ENCODE measurements around the gene MGA. TPM values are rescaled to one million over a fixed set of nuclear protein-coding genes. Genes with fewer than 3 reads are reported as not detected.

MGA gene
- total RNA-seq, 2 donors from 2014 or later = 35.6 to 37.5 TPM

DNA sequence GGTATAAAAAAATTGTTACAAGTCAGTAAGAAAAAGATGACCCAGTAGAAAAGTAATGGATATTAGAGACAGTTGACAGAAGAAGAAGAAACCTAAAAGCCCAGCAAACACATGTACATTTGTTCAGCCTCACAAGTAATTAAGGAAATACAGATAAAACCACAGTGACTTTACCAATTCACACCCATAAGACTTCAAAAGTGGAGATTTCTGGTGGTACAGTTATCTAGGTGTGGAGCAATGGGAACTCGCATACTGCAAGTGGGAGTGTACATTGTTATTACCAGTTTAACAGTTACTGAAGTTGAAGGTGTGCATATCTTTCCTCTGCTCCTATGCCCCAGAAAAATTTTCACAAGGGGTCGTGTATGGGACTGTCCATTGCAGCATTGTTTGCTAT, 96.0 kb downstream of the MGA start:
- Mint-ChIP-seq H3K36me3 (ENCODE audit: insufficient read depth in 2 of 2) (peaks cover 0 to 11% of the 10 kb centered on the region in 2 donors), H3K4me3 (no peak overlapping the region), H3K27ac (no peak overlapping the region), H3K27me3 (ENCODE audit: low read depth) (no peaks in the 10 kb centered on the region), H3K4me1 (ENCODE audit: low read depth) (no peaks in the 10 kb centered on the region), H3K9me3 (no peaks in the 10 kb centered on the region)
- ATAC-seq (replicated peaks in 1 of 2) (no peak), DNase-seq (no peak)

DNA sequence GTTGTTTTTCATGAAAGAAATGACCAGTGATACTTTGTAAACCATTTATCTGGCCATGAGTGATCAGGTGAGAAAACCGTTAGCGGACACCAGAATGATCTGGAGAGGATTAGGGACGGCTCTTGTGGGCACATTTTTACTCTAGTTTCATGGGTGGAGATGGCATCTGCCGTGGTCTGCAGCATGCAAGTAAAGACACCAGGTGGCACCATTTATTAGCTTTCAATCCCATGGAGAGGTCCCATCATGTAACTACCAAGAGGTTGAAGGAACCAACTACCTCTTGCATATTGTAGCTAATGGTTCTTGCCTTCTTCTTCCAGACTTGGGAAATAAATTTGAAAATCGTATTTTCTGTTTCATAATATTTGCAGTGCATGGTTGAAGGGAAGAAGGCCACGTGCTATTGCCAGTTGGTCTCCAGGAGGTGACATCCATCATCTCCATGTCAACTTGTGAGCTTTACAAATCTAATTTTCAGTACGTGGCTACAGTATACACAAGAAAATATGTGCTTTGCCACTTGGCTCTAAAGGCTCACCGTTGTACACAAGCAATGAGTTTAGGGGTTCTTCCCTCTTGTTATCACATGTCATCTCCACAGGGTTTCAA, 112.6 kb downstream of the MGA start:
- Mint-ChIP-seq H3K27me3 (ENCODE audit: low read depth) (no peaks in the 10 kb centered on the region), H3K27ac (no peak overlapping the region), H3K4me1 (ENCODE audit: low read depth) (peaks cover 37% of the 10 kb centered on the region), H3K36me3 (ENCODE audit: insufficient read depth in 2 of 2) (no peaks in the 10 kb centered on the region), H3K9me3 (no peaks in the 10 kb centered on the region), H3K4me3 (peak overlapping the region; percentile 90 to 91)
- DNase-seq (peak; percentile 51 to 59), ATAC-seq (replicated peaks in 1 of 2) (no peak)

DNA sequence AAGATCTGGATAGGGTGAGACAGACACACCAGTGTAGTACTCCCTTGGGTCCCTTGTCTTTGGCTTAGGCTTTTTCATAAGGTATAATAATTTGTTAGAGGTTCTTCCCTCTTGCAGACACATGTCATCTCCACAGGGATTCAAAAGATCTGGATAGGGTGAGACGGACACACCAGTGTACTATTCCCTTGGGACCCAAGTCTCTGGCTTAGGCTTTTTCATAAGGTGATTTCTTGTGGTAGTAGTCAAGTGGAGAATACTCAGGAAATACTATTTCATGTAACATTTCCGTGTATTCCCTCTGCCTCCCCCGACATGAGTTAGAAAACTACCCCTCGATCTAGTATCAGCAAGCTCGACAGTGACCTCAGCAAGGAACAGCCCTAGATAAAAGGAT, 113.1 kb downstream of the MGA start:
- DNase-seq = no peak
- Mint-ChIP-seq H3K36me3 (ENCODE audit: insufficient read depth in 2 of 2) (no peaks in the 10 kb centered on the region), H3K9me3 (no peaks in the 10 kb centered on the region), H3K27me3 (ENCODE audit: low read depth) (no peaks in the 10 kb centered on the region), H3K27ac (peak overlapping the region; percentile 55), H3K4me3 (peak overlapping the region; percentile 90 to 91), H3K4me1 (ENCODE audit: low read depth) (peaks cover 42% of the 10 kb centered on the region)
- ATAC-seq (replicated peaks in 1 of 2) = no peak

DNA sequence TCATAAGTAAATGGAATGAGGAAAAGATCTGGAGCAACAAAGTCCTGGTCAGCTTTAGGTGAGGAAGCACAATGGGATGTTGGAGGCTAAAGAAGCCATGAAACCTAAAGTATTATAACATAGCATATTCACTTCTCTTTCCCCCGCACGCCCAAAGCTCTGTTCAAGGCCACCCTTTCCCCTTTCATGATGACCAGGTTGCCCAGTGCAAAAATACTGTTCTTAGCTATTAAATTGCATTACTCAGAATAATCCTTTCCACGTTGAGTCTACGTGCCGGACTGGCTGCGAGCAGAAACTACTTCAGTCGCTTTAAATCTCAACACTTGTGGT, 113.5 kb downstream of the MGA start:
- Mint-ChIP-seq H3K9me3 (no peaks in the 10 kb centered on the region), H3K27ac (peak overlapping the region; percentile 55), H3K27me3 (ENCODE audit: low read depth) (no peaks in the 10 kb centered on the region), H3K4me3 (peak overlapping the region; percentile 90 to 91), H3K36me3 (ENCODE audit: insufficient read depth in 2 of 2) (no peaks in the 10 kb centered on the region), H3K4me1 (ENCODE audit: low read depth) (peaks cover 45% of the 10 kb centered on the region)
- no peak for DNase-seq
- no peak for ATAC-seq (replicated peaks in 1 of 2)

DNA sequence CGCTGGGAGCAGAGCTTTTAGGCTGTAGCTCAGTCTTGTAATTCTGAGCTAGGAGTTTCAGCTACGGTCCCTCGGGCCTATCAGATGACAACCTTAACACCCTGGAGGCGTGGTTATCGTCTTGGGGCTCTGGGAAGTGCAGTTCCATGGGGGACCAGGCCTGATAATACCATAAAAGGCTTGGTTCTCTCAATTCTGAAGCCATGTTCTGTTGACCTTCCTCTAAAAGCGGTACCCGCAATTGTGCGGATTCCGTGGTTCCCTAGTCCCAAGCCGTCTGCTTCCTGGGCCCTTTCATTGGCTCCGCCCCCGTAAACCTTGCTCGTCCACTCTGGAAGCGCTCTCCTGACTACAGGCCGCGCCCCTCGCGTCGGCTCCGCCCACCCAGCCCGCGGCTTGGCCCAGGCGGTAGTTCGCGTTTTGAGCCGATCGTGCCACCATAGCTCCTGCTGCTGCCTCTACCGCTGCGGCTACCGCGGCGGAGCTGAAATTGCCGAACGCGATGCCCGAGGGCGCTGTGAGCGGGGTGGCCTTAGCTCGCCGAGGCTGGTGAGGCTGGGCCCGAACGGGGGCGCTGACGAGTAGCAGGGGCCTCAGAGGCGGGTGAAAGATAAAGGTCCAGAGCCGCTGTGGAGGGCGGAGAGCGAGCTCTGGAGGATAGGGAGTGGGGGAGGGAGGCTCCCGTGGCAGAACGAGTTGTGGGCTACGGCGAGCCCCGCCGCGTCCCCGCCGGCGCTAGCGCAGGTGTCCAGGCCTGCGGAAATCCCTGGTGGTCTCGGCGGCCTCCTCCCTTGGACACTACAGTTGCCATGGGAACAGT, 114.1 kb downstream of the MGA start, which contains the start of gene MAPKBP1:
TSS of gene MAPKBP1 (plus strand) at position 423 of the 820 bp plus-strand sequence. CDS start 792 bp downstream, outside the sequence.
- Mint-ChIP-seq H3K27ac (peak within 1 kb of the TSS; percentile 55), H3K9me3 (no peaks in the 10 kb centered on the region), H3K36me3 (ENCODE audit: insufficient read depth in 2 of 2) (no peaks in the 10 kb centered on the region), H3K27me3 (ENCODE audit: low read depth) (no peaks in the 10 kb centered on the region), H3K4me3 (peak within 1 kb of the TSS; percentile 90 to 91), H3K4me1 (ENCODE audit: low read depth) (peaks cover 51% of the 10 kb centered on the region)
- DNase-seq = peak; percentile 99
- ATAC-seq (replicated peaks in 1 of 2) = peak; percentile 88 to 90

DNA sequence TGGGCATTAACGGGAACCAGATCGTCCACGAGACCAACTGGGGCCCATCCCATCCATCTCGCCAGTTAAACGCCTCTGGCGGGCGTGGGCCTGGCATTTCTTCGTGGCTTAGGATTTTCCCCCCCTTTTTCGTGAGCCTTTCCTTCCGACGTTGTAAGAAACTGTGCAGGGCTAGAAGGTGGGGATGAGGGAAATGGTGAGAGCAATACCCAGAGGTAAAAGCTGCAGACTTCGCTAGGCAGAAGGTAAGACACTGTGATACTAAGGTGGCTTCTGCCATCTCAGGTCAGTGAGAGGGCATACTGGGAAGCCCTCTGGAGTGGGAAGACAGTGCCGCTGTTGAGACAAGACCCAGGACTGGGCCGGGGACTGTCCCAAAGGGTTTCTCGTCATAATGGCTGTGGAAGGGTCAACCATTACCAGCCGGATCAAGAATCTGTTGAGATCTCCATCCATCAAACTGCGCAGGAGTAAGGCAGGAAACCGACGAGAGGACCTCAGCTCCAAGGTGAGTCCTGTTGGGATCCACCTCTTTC, 114.7 kb downstream of the MGA start:
- H3K4me1 Mint-ChIP-seq (ENCODE audit: low read depth) = peaks cover 58% of the 10 kb centered on the region
- DNase-seq (peak in 1 of 2 donors; percentile 12), ATAC-seq (replicated peaks in 1 of 2) (no peak)
- peak overlapping the region; percentile 90 to 91 for H3K4me3 Mint-ChIP-seq
- peak overlapping the region; percentile 55 for H3K27ac Mint-ChIP-seq
- H3K9me3 Mint-ChIP-seq = no peaks in the 10 kb centered on the region
- H3K36me3 Mint-ChIP-seq (ENCODE audit: insufficient read depth in 2 of 2) = no peaks in the 10 kb centered on the region
- H3K27me3 Mint-ChIP-seq (ENCODE audit: low read depth) = no peaks in the 10 kb centered on the region

DNA sequence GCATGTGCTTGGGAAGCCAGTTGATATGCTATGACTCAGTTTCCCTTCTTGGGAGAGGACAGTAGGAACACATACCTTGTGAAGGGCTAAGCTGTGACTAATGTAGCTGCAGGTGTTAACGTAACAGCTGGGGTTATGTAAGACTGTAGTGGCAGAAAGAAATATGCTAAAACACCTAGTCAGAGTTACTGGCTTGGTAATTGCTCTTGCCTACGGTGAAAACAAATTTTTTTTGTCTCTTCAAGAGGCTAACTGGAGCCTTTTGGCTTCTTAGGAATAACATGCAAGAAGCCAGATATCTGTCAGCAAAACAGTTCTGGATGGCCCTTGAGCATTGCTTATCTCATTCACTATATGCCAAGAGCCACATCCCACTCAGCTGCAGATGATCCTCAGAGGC, 115.4 kb downstream of the MGA start:
- DNase-seq (no peak), ATAC-seq (replicated peaks in 1 of 2) (no peak)
- Mint-ChIP-seq H3K9me3 (no peaks in the 10 kb centered on the region), H3K27ac (peak overlapping the region; percentile 43), H3K27me3 (ENCODE audit: low read depth) (no peaks in the 10 kb centered on the region), H3K4me3 (peak overlapping the region; percentile 90 to 91), H3K4me1 (ENCODE audit: low read depth) (peaks cover 65% of the 10 kb centered on the region), H3K36me3 (ENCODE audit: insufficient read depth in 2 of 2) (no peaks in the 10 kb centered on the region)

DNA sequence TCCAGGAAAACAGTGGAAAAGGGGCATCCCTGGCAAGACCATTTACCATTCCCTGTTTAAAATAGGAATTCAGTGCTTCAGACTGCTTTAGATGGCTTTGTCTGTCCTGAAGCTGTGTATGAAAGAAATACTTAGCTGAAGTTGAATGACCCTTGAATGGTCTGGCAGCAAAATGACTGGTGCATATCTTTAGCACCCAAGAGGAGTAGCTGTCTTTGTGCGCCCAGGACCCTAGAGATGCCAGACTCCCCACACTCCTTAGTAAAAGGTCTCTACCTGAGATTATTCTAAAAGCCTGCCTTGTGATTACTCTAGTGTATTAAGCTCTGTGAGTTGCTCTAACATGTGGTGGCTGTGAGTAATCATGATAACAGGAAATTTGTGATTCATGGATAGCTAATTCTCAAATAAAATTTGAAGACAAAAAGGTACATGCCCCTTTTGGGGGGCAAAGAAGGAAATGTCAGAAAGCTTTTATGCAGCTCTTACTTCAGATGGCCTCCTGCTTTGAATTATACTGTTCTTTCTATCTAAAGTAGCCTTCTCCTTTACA, 117.3 kb downstream of the MGA start:
- Mint-ChIP-seq H3K27me3 (ENCODE audit: low read depth) (no peaks in the 10 kb centered on the region), H3K4me1 (ENCODE audit: low read depth) (peaks cover 66% of the 10 kb centered on the region), H3K4me3 (peak overlapping the region in 1 of 2 donors; percentile 17), H3K9me3 (no peaks in the 10 kb centered on the region), H3K27ac (peak overlapping the region; percentile 89), H3K36me3 (ENCODE audit: insufficient read depth in 2 of 2) (no peaks in the 10 kb centered on the region)
- DNase-seq (no peak), ATAC-seq (replicated peaks in 1 of 2) (no peak)

DNA sequence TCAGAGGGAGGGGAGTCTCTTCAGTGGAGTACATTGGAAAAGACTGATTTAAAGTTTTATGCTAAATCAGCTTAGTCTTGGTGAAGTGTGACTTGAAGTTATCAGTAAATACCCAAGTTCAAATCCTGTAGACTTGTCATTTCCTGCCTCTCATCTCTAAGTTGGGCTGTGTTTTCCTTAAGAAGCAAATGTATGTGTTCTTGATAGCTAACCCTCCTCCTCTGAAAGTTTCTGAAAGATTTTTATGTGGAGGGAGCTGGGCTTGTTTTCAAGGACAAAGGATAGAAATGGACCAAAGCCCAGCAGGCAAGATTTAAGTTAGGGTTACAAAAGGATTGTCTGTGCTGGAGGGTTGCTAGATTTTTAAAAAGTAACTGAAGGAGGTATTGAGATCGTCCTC, 118.3 kb downstream of the MGA start:
- Mint-ChIP-seq H3K36me3 (ENCODE audit: insufficient read depth in 2 of 2) (no peaks in the 10 kb centered on the region), H3K27ac (peak overlapping the region; percentile 27), H3K27me3 (ENCODE audit: low read depth) (no peaks in the 10 kb centered on the region), H3K9me3 (no peaks in the 10 kb centered on the region), H3K4me1 (ENCODE audit: low read depth) (peaks cover 63% of the 10 kb centered on the region), H3K4me3 (peak overlapping the region in 1 of 2 donors; percentile 26)
- ATAC-seq (replicated peaks in 1 of 2) (no peak), DNase-seq (no peak)

DNA sequence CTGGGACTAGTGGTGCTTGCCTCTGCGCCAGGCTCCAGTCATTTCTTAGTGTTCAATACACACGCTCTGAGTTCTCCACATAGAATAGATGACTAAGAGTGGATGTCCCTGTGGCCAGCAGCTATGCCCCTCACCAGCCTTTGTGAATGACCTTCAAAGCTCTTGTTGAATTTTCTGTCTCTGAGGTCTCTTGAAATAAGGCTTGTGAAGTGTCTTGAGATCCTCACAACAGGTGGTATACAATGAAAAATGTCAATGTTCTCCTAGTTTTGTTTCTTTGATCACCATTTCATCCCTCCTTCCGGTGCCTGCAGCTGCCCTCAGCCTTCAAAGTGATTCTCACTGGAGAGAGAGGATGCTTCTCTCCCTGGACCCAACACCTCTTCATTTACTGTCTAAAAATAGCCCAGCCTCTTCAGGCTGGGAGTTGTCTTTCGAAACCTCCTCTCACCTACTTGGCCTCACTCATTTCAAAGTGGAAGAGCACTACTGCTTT, 119.5 kb downstream of the MGA start:
- no peaks in the 10 kb centered on the region for H3K36me3 Mint-ChIP-seq (ENCODE audit: insufficient read depth in 2 of 2)
- no peaks in the 10 kb centered on the region for H3K9me3 Mint-ChIP-seq
- DNase-seq (no peak), ATAC-seq (replicated peaks in 1 of 2) (peak; percentile 28 to 32)
- H3K27me3 Mint-ChIP-seq (ENCODE audit: low read depth) = no peaks in the 10 kb centered on the region
- peak overlapping the region in 1 of 2 donors; percentile 28 for H3K4me3 Mint-ChIP-seq
- H3K4me1 Mint-ChIP-seq (ENCODE audit: low read depth) = peaks cover 59% of the 10 kb centered on the region
- peak overlapping the region; percentile 18 for H3K27ac Mint-ChIP-seq

DNA sequence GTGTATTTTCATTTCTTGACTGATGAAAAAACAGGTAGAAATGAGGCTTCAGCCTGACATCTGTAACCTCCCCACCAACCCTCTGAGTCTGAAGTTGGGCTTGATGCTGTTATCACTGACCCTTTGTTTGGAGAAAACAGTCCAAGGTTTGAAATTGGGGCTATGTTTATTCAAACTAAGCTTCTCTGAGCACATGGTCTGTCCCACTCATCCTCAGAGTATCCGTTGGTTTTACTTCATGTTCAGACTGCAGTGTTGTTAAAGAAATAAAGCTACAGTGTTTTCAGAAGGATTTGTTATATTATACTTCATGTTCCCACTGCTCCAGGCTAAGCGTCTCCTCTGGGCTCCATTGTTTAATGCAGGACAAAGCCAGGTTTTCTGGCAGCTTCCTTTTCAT, 120.1 kb downstream of the MGA start:
- DNase-seq = no peak
- H3K9me3 Mint-ChIP-seq = no peaks in the 10 kb centered on the region
- H3K4me1 Mint-ChIP-seq (ENCODE audit: low read depth) = peaks cover 54% of the 10 kb centered on the region
- H3K27me3 Mint-ChIP-seq (ENCODE audit: low read depth) = no peaks in the 10 kb centered on the region
- H3K4me3 Mint-ChIP-seq = peak overlapping the region; percentile 15 to 28
- peak overlapping the region; percentile 18 for H3K27ac Mint-ChIP-seq
- peak in 1 of 2 donors; percentile 16 for ATAC-seq (replicated peaks in 1 of 2)
- H3K36me3 Mint-ChIP-seq (ENCODE audit: insufficient read depth in 2 of 2) = no peaks in the 10 kb centered on the region

DNA sequence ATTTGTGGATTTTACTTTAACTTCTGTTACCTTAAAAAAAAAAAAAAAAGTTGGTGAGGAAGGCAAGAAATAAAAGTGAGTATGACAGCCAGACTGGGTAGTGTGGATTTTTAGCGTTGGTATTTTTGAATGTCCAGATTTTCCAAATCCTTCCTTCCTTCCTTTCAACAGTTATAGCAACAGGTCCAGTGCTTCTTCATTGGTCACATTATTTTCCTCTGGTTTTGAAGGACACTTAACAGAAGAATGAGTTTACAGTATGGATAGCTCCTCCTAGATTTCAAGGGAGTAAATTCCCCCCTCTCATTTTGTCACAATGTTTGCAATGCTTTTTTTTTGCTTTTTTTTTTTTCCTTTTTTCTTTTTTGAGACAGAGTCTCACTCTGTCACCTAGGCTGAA, 120.5 kb downstream of the MGA start:
- peak overlapping the region; percentile 18 for H3K27ac Mint-ChIP-seq
- ATAC-seq (replicated peaks in 1 of 2) (no peak), DNase-seq (no peak)
- H3K4me3 Mint-ChIP-seq = no peak overlapping the region
- H3K36me3 Mint-ChIP-seq (ENCODE audit: insufficient read depth in 2 of 2) = no peaks in the 10 kb centered on the region
- H3K4me1 Mint-ChIP-seq (ENCODE audit: low read depth) = peaks cover 49% of the 10 kb centered on the region
- no peaks in the 10 kb centered on the region for H3K27me3 Mint-ChIP-seq (ENCODE audit: low read depth)
- no peaks in the 10 kb centered on the region for H3K9me3 Mint-ChIP-seq
